Epithelial cell of proximal tubule (primary cell): ENCODE data around the gene NDST3. TPM values are rescaled to one million over a fixed set of nuclear protein-coding genes. Genes with fewer than 3 reads are reported as not detected.

ENCODE experiments used
- DNase-seq: peaks from one replicate; pipeline ENCODE4 v3.0.0-alpha.2; 2011; ENCODE audit warnings: low read depth
- H3K4me3 ChIP-seq: 2 replicates; pipeline ENCODE4 v1.5.1; 2011; ENCODE audit warnings: low read depth, mild to moderate bottlenecking, low read length
- total RNA-seq: library from RNA; depleted of rRNA; stranded (reverse); fragments of >200 nt; gene quantifications from 2 replicates; pipeline ENCODE4 v1.2.3, GENCODE V29; 2015
- TF ChIP-seq, protein P1 (sequence below): conservative IDR thresholded peaks from 2 replicates; pipeline ENCODE4 v1.5.1; 2012; ENCODE audit warnings: low read depth, mild to moderate bottlenecking, low read length

The NDST3 gene
- total RNA-seq, 1 donor from 2014 or later, result not detected

DNA sequence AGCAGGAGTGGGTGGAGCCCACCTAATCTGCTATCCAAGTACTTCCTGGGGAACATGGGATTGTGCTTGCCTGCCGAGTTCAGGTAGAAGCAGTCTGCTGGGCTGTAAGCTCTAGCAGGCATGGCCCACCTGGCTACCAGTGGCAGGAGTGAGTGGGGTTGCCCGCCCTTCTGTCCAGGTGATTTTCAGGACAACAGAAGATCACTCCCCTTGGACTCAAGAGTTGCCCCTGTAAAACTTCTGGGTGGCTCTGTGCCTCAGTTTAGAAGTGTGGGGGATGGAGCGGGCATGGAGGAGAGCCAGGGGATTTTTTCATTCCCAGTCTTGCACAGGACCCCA, 43.5 kb downstream of the NDST3 start:
- TF ChIP-seq, protein P1, sequence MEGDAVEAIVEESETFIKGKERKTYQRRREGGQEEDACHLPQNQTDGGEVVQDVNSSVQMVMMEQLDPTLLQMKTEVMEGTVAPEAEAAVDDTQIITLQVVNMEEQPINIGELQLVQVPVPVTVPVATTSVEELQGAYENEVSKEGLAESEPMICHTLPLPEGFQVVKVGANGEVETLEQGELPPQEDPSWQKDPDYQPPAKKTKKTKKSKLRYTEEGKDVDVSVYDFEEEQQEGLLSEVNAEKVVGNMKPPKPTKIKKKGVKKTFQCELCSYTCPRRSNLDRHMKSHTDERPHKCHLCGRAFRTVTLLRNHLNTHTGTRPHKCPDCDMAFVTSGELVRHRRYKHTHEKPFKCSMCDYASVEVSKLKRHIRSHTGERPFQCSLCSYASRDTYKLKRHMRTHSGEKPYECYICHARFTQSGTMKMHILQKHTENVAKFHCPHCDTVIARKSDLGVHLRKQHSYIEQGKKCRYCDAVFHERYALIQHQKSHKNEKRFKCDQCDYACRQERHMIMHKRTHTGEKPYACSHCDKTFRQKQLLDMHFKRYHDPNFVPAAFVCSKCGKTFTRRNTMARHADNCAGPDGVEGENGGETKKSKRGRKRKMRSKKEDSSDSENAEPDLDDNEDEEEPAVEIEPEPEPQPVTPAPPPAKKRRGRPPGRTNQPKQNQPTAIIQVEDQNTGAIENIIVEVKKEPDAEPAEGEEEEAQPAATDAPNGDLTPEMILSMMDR, result no peak
- DNase-seq, result no peak
- H3K4me3 ChIP-seq, result no peak overlapping the region

DNA sequence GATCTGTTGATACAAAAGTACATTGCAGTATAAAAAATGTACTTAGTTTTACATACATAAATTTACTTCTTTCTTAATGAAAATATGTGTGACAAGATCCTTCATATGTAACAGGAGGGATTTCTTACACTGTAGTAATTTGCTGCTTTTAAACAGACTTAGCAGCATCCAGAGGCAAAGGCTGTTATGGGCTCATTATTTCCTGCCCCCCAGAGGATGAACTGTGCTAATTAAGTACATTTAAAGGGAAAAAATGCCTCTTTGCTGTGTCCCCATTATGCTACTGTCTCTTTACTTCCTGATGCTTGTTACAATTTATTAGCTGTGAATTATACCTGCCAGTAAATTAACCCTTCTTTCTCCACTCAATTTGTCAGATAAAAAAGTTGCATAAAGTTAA, 47.1 kb downstream of the NDST3 start:
- H3K4me3 ChIP-seq, result no peak overlapping the region
- TF ChIP-seq, protein P1, result no peak
- DNase-seq, result no peak

DNA sequence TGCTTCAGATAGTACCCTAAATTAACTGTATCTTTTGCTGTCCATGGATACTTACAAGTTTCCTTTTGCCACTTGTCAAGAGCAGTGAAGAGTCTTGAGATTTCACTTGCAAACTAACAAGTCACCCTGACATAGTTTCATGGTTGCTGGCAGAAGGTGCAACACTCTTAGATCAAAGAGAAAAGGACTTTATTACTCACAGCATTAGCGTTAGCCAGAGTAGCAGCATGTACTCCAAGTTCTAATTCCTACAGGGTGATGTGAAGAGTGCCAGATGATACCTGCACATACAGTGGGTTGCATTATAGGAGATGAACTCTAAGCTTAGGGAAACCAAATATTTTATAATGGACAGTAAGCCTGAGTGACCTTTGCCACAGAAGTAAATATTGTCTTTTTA, 47.9 kb downstream of the NDST3 start:
- TF ChIP-seq, protein P1, result no peak
- no peak for DNase-seq
- no peak overlapping the region for H3K4me3 ChIP-seq

DNA sequence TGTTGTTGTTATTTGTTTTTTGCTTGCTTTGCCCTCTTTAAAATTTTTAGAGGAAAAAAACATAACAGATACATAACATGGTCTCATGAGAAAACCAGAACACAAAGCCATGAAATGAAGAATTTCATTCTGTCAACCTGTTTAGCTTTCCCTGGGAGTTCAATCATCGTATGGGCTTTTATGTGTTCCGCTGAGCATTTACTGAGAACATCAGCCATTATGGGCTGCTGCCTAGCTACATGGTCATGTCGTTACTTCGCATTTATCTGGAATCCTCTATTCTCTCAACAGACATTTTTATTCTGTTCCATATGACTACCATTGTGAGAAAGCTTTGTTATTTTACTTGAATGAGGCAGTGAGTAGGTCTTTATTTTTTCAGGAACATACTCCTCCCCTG, 51.4 kb downstream of the NDST3 start:
- DNase-seq, result no peak
- TF ChIP-seq, protein P1, result no peak

DNA sequence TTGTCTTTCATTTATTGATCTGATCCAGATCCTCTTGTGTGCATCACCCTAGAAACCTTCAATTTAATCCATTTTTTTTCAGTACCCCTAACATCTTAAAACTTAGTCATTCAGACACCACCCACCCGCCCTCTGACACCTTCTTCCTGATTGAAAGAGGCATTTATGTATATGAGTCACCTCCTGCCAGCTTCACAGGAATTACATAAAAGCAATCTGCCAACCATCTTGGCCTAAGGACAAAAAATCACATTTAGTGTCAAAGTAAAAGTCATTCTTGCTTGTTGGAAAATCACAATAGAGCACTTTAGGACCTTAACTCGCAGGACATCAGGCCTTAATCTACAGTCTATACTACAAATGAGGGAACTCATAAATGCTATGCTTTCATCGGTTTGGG, 52.1 kb downstream of the NDST3 start:
- DNase-seq, result peak; percentile 12
- TF ChIP-seq, protein P1, result no peak
- H3K4me3 ChIP-seq, result no peak overlapping the region

More for the DNA sequence above, 51.4 kb downstream of the NDST3 start:
- no peak overlapping the region for H3K4me3 ChIP-seq

DNA sequence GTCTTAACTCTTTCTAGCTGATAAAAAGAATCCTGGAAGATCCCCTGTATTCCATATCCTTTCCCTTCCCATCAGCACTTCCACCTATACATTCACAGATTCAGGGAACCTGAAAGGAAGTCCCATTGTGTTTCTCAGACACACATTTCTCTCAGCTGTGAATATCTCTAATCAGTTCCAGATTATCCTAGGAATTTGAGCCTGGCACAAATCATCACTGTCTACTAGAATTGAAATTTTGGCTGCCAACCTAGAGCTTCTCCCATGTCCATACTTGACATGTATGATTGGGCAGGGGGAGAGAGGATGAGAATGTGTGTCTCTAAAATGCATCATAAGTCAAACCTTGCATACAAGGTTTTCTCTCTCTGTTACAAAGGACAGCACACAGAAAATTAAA, 53.1 kb downstream of the NDST3 start:
- TF ChIP-seq, protein P1, result no peak
- no peak overlapping the region for H3K4me3 ChIP-seq
- no peak for DNase-seq

DNA sequence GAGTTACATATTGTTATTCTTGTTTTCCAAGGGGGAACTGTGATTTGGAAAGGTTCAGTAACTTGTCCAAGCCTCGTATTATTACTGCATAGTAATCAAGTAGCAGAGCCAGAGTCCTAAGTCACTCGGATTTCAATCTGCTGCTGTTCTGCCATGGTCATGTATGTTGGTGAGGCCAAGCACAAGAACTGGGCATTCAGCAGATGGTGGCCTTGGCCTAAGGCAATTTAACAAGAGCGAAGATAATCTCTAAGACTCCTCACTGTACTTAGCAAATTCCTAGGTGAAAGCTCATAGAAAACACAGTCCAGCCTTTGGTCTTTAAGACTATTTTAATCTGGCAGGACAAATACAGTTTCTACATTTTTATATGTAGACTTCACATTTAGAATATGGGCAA, 64.8 kb downstream of the NDST3 start:
- TF ChIP-seq, protein P1, result no peak
- H3K4me3 ChIP-seq, result no peak overlapping the region
- DNase-seq, result no peak
